H1 (cell line): ENCODE measurements around the gene GOLGB1. TPM values are rescaled to one million over a fixed set of nuclear protein-coding genes. Genes with fewer than 3 reads are reported as not detected.

Source experiments
- CTCF ChIA-PET: fragments of 300-600 bp; sonication (Branson Sonifier 250); formaldehyde crosslinking; loops from one replicate; lab custom pipeline; 2021; ENCODE audit not compliant: partially characterized antibody; lab: Charles Lee
- POLR2A ChIA-PET: fragments of 300-600 bp; sonication (Branson Sonifier 250); formaldehyde crosslinking; loops from one replicate; lab custom pipeline; 2021; ENCODE audit warnings: inconsistent platforms; ENCODE audit not compliant: partially characterized antibody; lab: Charles Lee
- DNase-seq, 2 experiments: peaks; one replicate each; pipeline versions ENCODE4 v3.0.0 to v3.0.0-alpha.2; 2010 to 2022; ENCODE audit warnings: low spot score in 2 of 2, low read depth in 1 of 2, mixed read lengths in 1 of 2
- FAIRE-seq: peaks from 2 replicates; lab custom pipeline; 2011; peaks lifted over from hg19 to GRCh38; lab: Jason Lieb, UNC
- H2AFZ ChIP-seq: 2 replicates; pipeline ENCODE4 v1.8.1; 2012; ENCODE audit warnings: low read length, inconsistent platforms
- H2AK5ac ChIP-seq: 2 replicates; pipeline ENCODE4 v1.6.1; 2013; ENCODE audit warnings: low read depth, low read length
- H2BK120ac ChIP-seq: replicated peaks from 2 replicates; pipeline ENCODE3; 2013; ENCODE audit warnings: low read depth, low read length, inconsistent platforms
- H2BK12ac ChIP-seq: 2 replicates; pipeline ENCODE4 v1.6.1; 2013; ENCODE audit warnings: low read depth, low read length
- H2BK15ac ChIP-seq: 2 replicates; pipeline ENCODE4 v1.6.1; 2013; ENCODE audit warnings: low read length
- H2BK20ac ChIP-seq: 2 replicates; pipeline ENCODE4 v1.6.1; 2013; ENCODE audit warnings: low read length
- H2BK5ac ChIP-seq: 2 replicates; pipeline ENCODE4 v1.6.1; 2013; ENCODE audit warnings: low read depth, low read length
- H3K14ac ChIP-seq: 2 replicates; pipeline ENCODE4 v1.6.1; 2013; ENCODE audit warnings: inconsistent platforms; ENCODE audit not compliant: insufficient read length
- H3K18ac ChIP-seq: 2 replicates; pipeline ENCODE4 v1.6.1; 2013; ENCODE audit warnings: low read length; ENCODE audit errors: extremely low read depth
- H3K23ac ChIP-seq: 2 replicates; pipeline ENCODE4 v1.6.1; 2013; ENCODE audit warnings: inconsistent platforms; ENCODE audit not compliant: insufficient read length
- H3K23me2 ChIP-seq: 2 replicates; pipeline ENCODE4 v1.6.1; 2013; ENCODE audit warnings: low read depth, low read length
- H3K27ac ChIP-seq: 2 replicates; pipeline ENCODE4 v1.6.1; 2011; ENCODE audit warnings: low read depth, low read length, inconsistent platforms
- H3K27me3 ChIP-seq, 4 experiments: replicated peaks in 1 of 4; 1 replicate in 1 of 4; 2 replicates in 3 of 4; pipeline versions ENCODE4 v1.6.1 to v1.8.1; 2011 to 2013; ENCODE audit warnings: low read length in 3 of 4, mild to moderate bottlenecking in 3 of 4, inconsistent platforms in 2 of 4, mixed read lengths in 2 of 4, moderate library complexity in 1 of 4; ENCODE audit not compliant: control insufficient read depth in 3 of 4, insufficient read depth in 3 of 4; ENCODE audit errors: extremely low read depth in 1 of 4
- H3K36me3 ChIP-seq, 4 experiments: 2 replicates each; pipeline versions ENCODE4 v1.6.1 to v1.8.1; 2011 to 2013; ENCODE audit warnings: mild to moderate bottlenecking in 4 of 4, low read length in 3 of 4, moderate library complexity in 2 of 4, control low read depth in 1 of 4, inconsistent platforms in 1 of 4; ENCODE audit not compliant: insufficient read depth in 4 of 4, control insufficient read depth in 2 of 4
- H3K4ac ChIP-seq: replicated peaks from 2 replicates; pipeline ENCODE3; 2013; ENCODE audit warnings: low read length, low read depth, mixed read lengths, inconsistent platforms; ENCODE audit not compliant: insufficient read length
- H3K4me1 ChIP-seq, 4 experiments: replicated peaks in 1 of 4; 1 replicate in 1 of 4; 2 replicates in 3 of 4; pipeline versions ENCODE4 v1.6.1 to v1.8.1; 2011 to 2013; ENCODE audit warnings: low read length in 3 of 4, inconsistent platforms in 2 of 4, mixed read lengths in 1 of 4; ENCODE audit not compliant: insufficient read depth in 4 of 4, control insufficient read depth in 3 of 4
- H3K4me2 ChIP-seq, 2 experiments: 2 replicates each; pipeline versions ENCODE4 v1.6.1 to v1.8.1; 2011 to 2013; ENCODE audit warnings: low read depth in 2 of 2, low read length in 2 of 2, control low read depth in 1 of 2, inconsistent platforms in 1 of 2, mild to moderate bottlenecking in 1 of 2; ENCODE audit not compliant: insufficient read depth in 1 of 2
- H3K4me3 ChIP-seq, 4 experiments: fragments of 200-600, 300-600 bp in 1 of 4; sonication (generic), shearing (Covaris generic), sonication (Bioruptor Twin) in 1 of 4; 2 replicates each; pipeline versions ENCODE4 v1.5.1 to v1.8.1; 2011 to 2016; ENCODE audit warnings: low read length in 4 of 4, low read depth in 3 of 4, control low read depth in 2 of 4, inconsistent platforms in 2 of 4, mild to moderate bottlenecking in 2 of 4, mixed read lengths in 1 of 4, moderate library complexity in 1 of 4; ENCODE audit not compliant: insufficient read depth in 2 of 4; ENCODE audit errors: extremely low read depth in 1 of 4
- H3K56ac ChIP-seq: replicated peaks from 2 replicates; pipeline ENCODE3; 2013; ENCODE audit warnings: low read depth, mild to moderate bottlenecking, mixed read lengths, low read length, inconsistent platforms; ENCODE audit not compliant: insufficient read length
- H3K79me1 ChIP-seq: 2 replicates; pipeline ENCODE4 v1.6.1; 2013; ENCODE audit warnings: low read depth, low read length, control low read depth
- H3K79me2 ChIP-seq, 2 experiments: 2 replicates each; pipeline versions ENCODE4 v1.6.1 to v1.8.1; 2012 to 2013; ENCODE audit warnings: low read length in 2 of 2, mild to moderate bottlenecking in 2 of 2, inconsistent platforms in 1 of 2; ENCODE audit not compliant: insufficient read depth in 2 of 2, control insufficient read depth in 1 of 2
- H3K9ac ChIP-seq, 4 experiments: replicated peaks in 1 of 4; 1 replicate in 1 of 4; 2 replicates in 3 of 4; pipeline versions ENCODE4 v1.6.1 to v1.8.1; 2011 to 2013; ENCODE audit warnings: low read depth in 3 of 4, low read length in 3 of 4, control low read depth in 2 of 4, mild to moderate bottlenecking in 2 of 4, moderate library complexity in 2 of 4, inconsistent platforms in 1 of 4; ENCODE audit errors: extremely low read depth in 1 of 4
- H3K9me3 ChIP-seq, 2 experiments: 2 replicates each; pipeline versions ENCODE4 v1.6.1 to v1.8.1; 2012 to 2013; ENCODE audit warnings: mild to moderate bottlenecking in 2 of 2, moderate library complexity in 2 of 2, control low read depth in 1 of 2, inconsistent platforms in 1 of 2, low read depth in 1 of 2, low read length in 1 of 2, mixed read lengths in 1 of 2; ENCODE audit not compliant: insufficient read depth in 2 of 2
- H4K20me1 ChIP-seq, 2 experiments: replicated peaks in 1 of 2; 2 replicates each; pipeline versions ENCODE3 to v1.8.1; 2011 to 2013; ENCODE audit warnings: inconsistent platforms in 2 of 2, low read length in 2 of 2, mild to moderate bottlenecking in 1 of 2; ENCODE audit not compliant: insufficient read depth in 2 of 2, control insufficient read depth in 1 of 2
- H4K5ac ChIP-seq: 2 replicates; pipeline ENCODE4 v1.6.1; 2013; ENCODE audit warnings: low read length, low read depth, mixed read lengths, inconsistent platforms; ENCODE audit not compliant: insufficient read length
- H4K8ac ChIP-seq: 2 replicates; pipeline ENCODE4 v1.8.0; 2013; ENCODE audit warnings: mild to moderate bottlenecking, moderate library complexity, low read length, inconsistent platforms; ENCODE audit not compliant: insufficient read depth; ENCODE audit errors: extremely low read depth
- H4K91ac ChIP-seq: replicated peaks from 2 replicates; pipeline ENCODE3; 2013; ENCODE audit warnings: low read length, mixed read lengths, inconsistent platforms; ENCODE audit not compliant: insufficient read length
- ATF3 ChIP-seq: IDR thresholded peaks from 2 replicates; pipeline ENCODE4 v1.6.1; 2011; ENCODE audit warnings: low read depth, mild to moderate bottlenecking, low read length; ENCODE audit not compliant: insufficient read depth
- CEBPB ChIP-seq: IDR thresholded peaks from 2 replicates; pipeline ENCODE4 v1.6.1; 2012; ENCODE audit warnings: low read depth, low read length
- CHD1 ChIP-seq: IDR thresholded peaks from 2 replicates; pipeline ENCODE4 v1.6.1; 2012; ENCODE audit warnings: low read depth, low read length, improper control_type of control experiment
- E2F6 ChIP-seq: IDR thresholded peaks from 2 replicates; pipeline ENCODE4 v1.6.1; 2012; ENCODE audit warnings: inconsistent platforms
- FOSL1 ChIP-seq: IDR thresholded peaks from 2 replicates; pipeline ENCODE4 v1.6.1; 2011; ENCODE audit warnings: mild to moderate bottlenecking, low read depth, low read length, moderate library complexity; ENCODE audit not compliant: insufficient read depth
- HDAC6 ChIP-seq: IDR thresholded peaks from one replicate; pipeline ENCODE4 v1.7.1; 2012; ENCODE audit warnings: low read depth, mild to moderate bottlenecking, inconsistent platforms, low read length, moderate library complexity
- MAFK ChIP-seq: IDR thresholded peaks from 2 replicates; pipeline ENCODE4 v1.6.1; 2012; ENCODE audit warnings: low read depth, mild to moderate bottlenecking, improper control_type of control experiment, low read length
- RXRA ChIP-seq: IDR thresholded peaks from 2 replicates; pipeline ENCODE4 v1.6.1; 2011; ENCODE audit warnings: low read depth, mild to moderate bottlenecking, low read length, moderate library complexity; ENCODE audit not compliant: insufficient read depth
- SP1 ChIP-seq: IDR thresholded peaks from 2 replicates; pipeline ENCODE4 v1.6.1; 2011; ENCODE audit warnings: low read depth, low read length
- WGBS, 2 experiments: shearing (Covaris generic) in 1 of 2; methylation state at CpG; one replicate each; pipeline versions ENCODE4 v1.1.6 to v1.1.7; 2013 to 2015; ENCODE audit warnings: low lambda C conversion rate in 2 of 2, mixed read lengths in 2 of 2, inconsistent platforms in 1 of 2, low coverage in 1 of 2, missing lambda C conversion rate in 1 of 2; ENCODE audit not compliant: insufficient replicate concordance in 2 of 2, insufficient coverage in 1 of 2, insufficient read length in 1 of 2; ENCODE audit errors: extremely low coverage in 1 of 2, missing lambda C conversion rate in 1 of 2; 5-methylcytosine and 5-hydroxymethylcytosine counted together
- polyA plus RNA-seq, 7 experiments: library from polyadenylated mRNA; depleted of rRNA in 3 of 7; stranded (reverse) in 5 of 7; unstranded in 2 of 7; fragments of >200 nt in 5 of 7; fragments of 200-250 nt in 2 of 7; gene quantifications; 1 replicate in 5 of 7; 2 replicates in 1 of 7; 4 replicates in 1 of 7; pipeline versions ENCODE4 v1.2.1 to v1.2.3, GENCODE V29; 2011 to 2013; ENCODE audit warnings: missing spikeins in 2 of 7, mixed read lengths in 2 of 7
- total RNA-seq: library from RNA; stranded (reverse); fragmentation: NEBNext Ultra II Directional; extraction: Animal tissue kit (Norgen Biotek cat#: 25700); gene quantifications from 2 replicates; pipeline ENCODE4 v1.2.1, GENCODE V29; 2021

The GOLGB1 gene
- total and polyA plus RNA-seq, 2 of the 8 experiments (the other 6 are each of a cell fraction or from before 2014, with no cell fraction given) = 5.9 to 28.5 TPM

GRCh38 chr3:121627211-121627610 lies 122.3 kb downstream of the GOLGB1 start:
- no peak overlapping the region for H2AFZ ChIP-seq
- H3K4me1 ChIP-seq = peaks cover 0 to 4% (median 0%) of the 10 kb centered on the region in 4 experiments; a peak in 2 of 7 replicates
- no peak overlapping the region for H2BK15ac ChIP-seq
- no peaks in the 10 kb centered on the region for H3K79me2 ChIP-seq
- no peak overlapping the region for H3K56ac ChIP-seq
- POLR2A ChIA-PET = interaction anchor here (0.6 to 1.0 kb wide), 2 partner anchors 32 to 34 kb away, joined by 3 to 4 read pairs; partner anchors contain the start of gene FBXO40
- no peaks in the 10 kb centered on the region for H3K9me3 ChIP-seq
- no peak overlapping the region for H3K18ac ChIP-seq
- H2BK5ac ChIP-seq = no peak overlapping the region
- no peak overlapping the region for H4K91ac ChIP-seq
- no peak overlapping the region for H3K27ac ChIP-seq
- DNase-seq (no peak), FAIRE-seq (no peak)
- H3K27me3 ChIP-seq = no peaks in the 10 kb centered on the region
- no peak overlapping the region for H2BK20ac ChIP-seq
- H3K23me2 ChIP-seq = no peaks in the 10 kb centered on the region
- no peaks in the 10 kb centered on the region for H3K79me1 ChIP-seq
- 91% methylated on average over 4 of the region's 4 CpGs; no CpG with 5 or more reads in 1 of the 2 experiments for WGBS, 2 experiments
- no peak overlapping the region; the same call in 1 of the 2 replicates for H4K8ac ChIP-seq
- no peak overlapping the region for H2BK12ac ChIP-seq
- no peak overlapping the region for H3K4me3 ChIP-seq
- H3K4me2 ChIP-seq = no peak overlapping the region
- no peak overlapping the region for H3K4ac ChIP-seq
- no peak overlapping the region for H2AK5ac ChIP-seq
- CTCF ChIA-PET = no interaction called here
- H3K14ac ChIP-seq = no peak overlapping the region
- no peaks in the 10 kb centered on the region for H4K20me1 ChIP-seq
- no peak overlapping the region for H4K5ac ChIP-seq
- H2BK120ac ChIP-seq = no peak overlapping the region
- no peak overlapping the region for H3K9ac ChIP-seq
- TF ChIP-seq CEBPB = no peak
- no peak for TF ChIP-seq HDAC6
- no peak for TF ChIP-seq ATF3
- TF ChIP-seq RXRA = no peak
- no peak for TF ChIP-seq E2F6
- TF ChIP-seq CHD1 = no peak
- no peak for TF ChIP-seq MAFK
- TF ChIP-seq FOSL1 = no peak
- no peak for TF ChIP-seq SP1
- H3K36me3 ChIP-seq = no peaks in the 10 kb centered on the region
- H3K23ac ChIP-seq = no peak overlapping the region
